GM19452 (cell line): ENCODE results near the gene LEAP2.

Experiments
- ATAC-seq: cut with Tn5 transposase; IDR thresholded peaks from one replicate; pipeline ENCODE4 v1.9.1; 2021; ENCODE audit not compliant: unreplicated experiment

LEAP2 gene

DNA sequence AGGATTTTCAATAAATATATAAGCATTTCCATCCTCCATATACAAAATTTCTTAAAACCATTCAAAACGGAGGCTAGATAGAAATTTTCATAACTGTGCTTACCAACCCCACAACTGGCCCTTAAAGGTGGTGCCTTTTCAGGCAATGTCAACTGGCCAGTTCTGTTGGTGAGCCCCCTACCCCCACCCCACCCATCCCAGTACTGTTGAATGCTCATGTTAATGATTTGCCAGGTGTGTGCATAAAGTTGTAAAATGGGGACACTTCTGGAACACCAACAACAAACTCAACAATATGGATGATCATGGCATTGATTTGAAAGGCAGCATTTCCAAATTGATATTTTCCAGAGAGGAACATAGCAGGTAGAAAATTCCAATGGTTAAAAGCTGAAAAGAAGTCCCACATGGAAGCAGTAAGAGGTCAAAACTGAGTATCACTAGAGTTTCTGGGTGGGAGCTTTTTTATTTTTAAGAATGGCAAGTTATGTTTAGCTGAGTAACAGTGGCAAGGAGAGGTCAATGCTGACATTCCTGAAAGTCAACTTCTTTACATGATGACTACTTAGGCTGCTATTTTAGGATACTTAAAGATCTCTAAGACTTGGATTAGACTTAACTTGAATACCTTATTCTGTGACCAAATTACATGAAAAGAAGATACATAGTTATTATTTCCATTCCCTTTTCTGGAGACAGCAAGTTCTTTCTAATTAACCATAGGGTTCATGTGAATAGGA, 2.7 kb downstream of the LEAP2 start:
- ATAC-seq = no peak

DNA sequence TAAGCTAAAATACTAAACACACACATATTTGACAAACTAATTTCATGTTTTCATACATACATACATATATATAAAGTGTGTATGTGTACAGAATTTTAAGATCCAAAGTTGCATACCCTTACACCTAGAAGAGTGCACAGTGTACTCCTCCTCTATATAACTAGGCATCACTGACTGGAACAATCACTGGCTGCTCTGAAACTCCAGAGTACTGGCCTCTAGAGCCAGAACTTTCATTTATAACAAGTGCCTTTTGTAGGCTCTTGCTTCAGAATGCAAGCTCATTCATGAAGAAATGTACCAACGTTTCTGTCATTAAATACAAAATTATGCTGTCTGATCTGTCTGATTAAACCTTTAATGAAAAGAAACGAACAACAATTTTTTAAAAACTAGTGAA, 4.0 kb downstream of the LEAP2 start:
- ATAC-seq = no peak

- ATAC-seq = no peak
Measured at GRCh38 chr5:132877938-132878337, 4.5 kb downstream of the LEAP2 start.

DNA sequence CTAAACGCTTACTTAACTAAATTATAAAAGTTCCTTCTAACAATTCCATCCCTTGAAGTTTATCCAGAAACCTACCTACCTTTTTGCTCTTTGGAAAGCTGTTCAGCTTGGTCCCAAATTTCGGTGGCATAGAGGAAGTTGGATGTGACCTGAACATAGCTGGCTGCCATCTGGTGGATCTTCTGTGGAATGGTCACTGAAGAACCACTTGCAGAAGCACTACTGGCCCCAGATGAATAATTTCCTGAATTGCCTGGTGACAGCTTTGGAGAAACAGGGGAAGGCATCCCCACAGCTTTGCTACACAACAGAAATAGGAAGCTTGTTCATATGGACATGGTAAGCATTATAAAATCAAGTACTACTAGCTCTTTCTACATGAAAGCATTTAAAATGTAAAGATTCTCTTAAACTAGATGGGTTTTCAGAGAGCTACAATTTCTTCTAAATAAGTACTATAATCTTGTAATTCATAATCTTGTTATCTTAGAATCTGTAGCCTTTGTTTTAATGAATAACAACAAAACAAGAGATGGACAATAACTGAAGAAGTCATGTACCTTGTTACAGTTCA, 9.9 kb downstream of the LEAP2 start:
- no peak for ATAC-seq

- ATAC-seq = no peak
Measured at GRCh38 chr5:132884548-132884947, 11.1 kb downstream of the LEAP2 start.

DNA sequence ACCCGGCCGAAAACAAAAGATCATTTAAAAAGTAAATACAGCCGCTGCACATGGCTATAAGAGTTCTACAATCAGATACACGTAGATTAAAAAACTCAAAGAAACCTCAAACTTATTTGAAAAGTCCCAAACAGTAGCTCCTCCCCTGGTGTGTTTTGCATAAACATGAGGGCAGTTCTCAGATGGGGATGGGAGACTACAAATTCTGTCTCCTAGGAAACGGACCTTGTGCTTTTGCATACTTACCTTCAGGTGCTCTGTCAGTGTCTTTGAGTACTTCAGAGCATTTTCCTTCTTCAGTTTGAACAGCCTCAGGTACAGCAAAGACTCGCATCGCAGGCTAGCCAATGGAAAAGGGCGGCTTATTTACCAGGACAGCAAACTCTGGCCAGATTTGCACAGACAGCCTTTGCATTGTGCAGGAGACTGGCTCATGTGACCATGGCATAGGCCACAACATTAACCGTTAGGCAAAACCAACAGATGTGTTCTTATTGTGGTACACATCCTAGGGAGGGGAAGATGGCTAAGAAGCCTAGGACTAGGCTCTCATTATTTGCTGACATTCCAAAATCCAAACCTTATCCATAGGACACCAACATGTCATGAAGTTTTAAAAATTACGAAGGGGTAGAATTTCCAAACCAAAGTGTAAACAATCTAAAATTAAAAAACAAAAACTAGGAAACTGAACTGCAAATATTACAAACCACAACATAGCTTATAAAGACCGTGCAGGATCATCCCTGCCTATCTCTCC, 12.8 kb downstream of the LEAP2 start:
- ATAC-seq = no peak

DNA sequence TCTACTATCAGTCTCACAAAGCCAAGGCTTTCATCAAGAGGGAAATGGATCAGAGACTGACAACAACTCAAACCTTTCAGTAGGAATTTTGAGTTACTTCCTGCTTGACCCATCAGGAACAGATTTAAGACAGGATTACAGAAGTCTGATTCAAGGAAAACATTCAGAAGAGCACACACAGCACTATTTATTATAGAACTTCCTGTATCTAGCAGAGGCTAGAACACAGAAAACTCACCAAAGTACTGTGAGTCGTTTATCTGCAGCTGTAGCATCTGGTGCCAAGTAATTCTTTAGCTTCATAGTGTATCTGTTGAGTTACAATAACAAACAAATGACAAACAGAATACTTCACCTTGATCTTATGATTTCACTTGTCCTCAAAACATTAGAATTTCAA, 13.8 kb downstream of the LEAP2 start:
- ATAC-seq = no peak

DNA sequence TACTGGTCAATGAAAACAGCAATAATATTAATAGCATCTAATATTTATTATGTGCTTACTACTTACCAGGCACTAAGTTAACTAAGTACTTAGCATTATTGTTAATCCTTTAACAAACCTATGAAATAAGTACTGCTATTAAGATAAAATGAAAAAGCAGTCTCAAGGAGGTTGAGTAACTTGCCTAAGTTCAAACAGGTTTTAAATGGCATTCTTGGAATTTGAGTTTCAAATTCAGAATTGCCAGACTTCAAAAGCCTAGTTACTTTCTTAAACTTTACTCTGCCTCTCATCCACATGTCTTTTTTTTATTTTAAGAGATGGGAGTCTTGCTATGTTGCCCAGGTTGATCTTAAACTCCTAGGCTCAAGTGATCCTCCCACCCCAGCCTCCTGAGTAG, 16.0 kb downstream of the LEAP2 start:
- ATAC-seq = no peak

- no peak for ATAC-seq
Measured at GRCh38 chr5:132890817-132891216, 17.3 kb downstream of the LEAP2 start.

GRCh38 chr5:132895719-132896305, 22.3 kb downstream of the LEAP2 start:
- ATAC-seq = no peak

DNA sequence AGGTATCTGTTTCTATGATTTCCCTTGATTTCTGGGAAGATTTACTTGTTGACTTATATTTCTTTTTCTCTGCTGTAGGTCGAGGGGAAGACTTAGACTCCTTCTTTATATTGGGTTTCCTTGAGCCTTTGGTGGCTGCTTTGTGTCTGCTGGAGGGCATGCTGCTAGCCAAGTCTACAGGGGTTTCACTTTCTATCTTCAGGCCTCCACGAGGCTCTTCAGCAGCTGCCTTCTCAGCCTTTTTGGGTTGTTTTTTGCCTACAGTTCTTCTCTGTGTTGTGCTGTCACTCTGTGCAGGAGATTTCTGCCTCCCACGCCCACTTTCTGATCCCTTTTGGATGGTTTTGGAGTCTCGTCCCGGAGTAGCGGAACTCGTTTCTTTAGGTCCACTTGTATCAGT, 23.2 kb downstream of the LEAP2 start:
- ATAC-seq = no peak

GRCh38 chr5:132898094-132898493, 24.6 kb downstream of the LEAP2 start:
- ATAC-seq = no peak

- ATAC-seq = no peak
Measured at GRCh38 chr5:132901036-132901435, 27.6 kb downstream of the LEAP2 start.

- no peak for ATAC-seq
Measured at GRCh38 chr5:132901730-132902129, 28.3 kb downstream of the LEAP2 start.

DNA sequence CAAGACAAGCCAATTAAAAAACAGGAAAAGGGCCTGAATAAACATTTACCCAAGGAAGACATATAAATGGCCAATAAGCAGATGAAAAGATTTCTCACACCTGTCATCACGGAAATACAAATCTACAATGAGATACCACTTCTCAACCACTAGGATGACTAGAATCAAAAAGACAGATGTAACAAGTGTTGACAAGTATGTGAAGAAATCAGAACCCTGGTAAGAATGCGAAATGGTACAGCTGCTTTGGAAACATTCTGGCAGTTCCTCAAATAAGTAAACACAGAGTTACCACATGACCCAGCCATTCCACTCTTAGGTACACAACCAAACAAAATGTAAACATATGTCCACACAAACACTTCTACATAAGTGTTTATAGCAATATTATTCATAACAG, 32.5 kb downstream of the LEAP2 start:
- no peak for ATAC-seq

GRCh38 chr5:132907161-132907560, 33.7 kb downstream of the LEAP2 start:
- no peak for ATAC-seq

- ATAC-seq = no peak
Measured at GRCh38 chr5:132909702-132910101, 36.2 kb downstream of the LEAP2 start.

- no peak for ATAC-seq
Measured at GRCh38 chr5:132915681-132916080, 42.2 kb downstream of the LEAP2 start.

- ATAC-seq = no peak
Measured at GRCh38 chr5:132916086-132916485, 42.6 kb downstream of the LEAP2 start.
